Measurements from ENCODE around the gene ZC3H6. TPM values are rescaled to one million over a fixed set of nuclear protein-coding genes. Genes with fewer than 3 reads are reported as not detected.

The ZC3H6 gene, protein sequence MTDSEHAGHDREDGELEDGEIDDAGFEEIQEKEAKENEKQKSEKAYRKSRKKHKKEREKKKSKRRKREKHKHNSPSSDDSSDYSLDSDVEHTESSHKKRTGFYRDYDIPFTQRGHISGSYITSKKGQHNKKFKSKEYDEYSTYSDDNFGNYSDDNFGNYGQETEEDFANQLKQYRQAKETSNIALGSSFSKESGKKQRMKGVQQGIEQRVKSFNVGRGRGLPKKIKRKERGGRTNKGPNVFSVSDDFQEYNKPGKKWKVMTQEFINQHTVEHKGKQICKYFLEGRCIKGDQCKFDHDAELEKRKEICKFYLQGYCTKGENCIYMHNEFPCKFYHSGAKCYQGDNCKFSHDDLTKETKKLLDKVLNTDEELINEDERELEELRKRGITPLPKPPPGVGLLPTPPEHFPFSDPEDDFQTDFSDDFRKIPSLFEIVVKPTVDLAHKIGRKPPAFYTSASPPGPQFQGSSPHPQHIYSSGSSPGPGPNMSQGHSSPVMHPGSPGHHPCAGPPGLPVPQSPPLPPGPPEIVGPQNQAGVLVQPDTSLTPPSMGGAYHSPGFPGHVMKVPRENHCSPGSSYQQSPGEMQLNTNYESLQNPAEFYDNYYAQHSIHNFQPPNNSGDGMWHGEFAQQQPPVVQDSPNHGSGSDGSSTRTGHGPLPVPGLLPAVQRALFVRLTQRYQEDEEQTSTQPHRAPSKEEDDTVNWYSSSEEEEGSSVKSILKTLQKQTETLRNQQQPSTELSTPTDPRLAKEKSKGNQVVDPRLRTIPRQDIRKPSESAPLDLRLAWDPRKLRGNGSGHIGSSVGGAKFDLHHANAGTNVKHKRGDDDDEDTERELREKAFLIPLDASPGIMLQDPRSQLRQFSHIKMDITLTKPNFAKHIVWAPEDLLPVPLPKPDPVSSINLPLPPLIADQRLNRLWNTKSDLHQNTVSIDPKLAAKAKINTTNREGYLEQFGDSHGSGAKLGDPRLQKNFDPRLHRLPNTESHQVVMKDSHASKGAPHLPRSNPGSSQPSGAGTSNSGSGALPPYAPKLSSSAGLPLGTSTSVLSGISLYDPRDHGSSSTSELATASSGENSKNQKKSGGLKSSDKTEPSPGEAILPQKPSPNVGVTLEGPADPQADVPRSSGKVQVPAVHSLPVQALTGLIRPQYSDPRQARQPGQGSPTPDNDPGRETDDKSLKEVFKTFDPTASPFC
- 4.9 and 5.2 TPM in 2 replicates for total RNA-seq

DNA sequence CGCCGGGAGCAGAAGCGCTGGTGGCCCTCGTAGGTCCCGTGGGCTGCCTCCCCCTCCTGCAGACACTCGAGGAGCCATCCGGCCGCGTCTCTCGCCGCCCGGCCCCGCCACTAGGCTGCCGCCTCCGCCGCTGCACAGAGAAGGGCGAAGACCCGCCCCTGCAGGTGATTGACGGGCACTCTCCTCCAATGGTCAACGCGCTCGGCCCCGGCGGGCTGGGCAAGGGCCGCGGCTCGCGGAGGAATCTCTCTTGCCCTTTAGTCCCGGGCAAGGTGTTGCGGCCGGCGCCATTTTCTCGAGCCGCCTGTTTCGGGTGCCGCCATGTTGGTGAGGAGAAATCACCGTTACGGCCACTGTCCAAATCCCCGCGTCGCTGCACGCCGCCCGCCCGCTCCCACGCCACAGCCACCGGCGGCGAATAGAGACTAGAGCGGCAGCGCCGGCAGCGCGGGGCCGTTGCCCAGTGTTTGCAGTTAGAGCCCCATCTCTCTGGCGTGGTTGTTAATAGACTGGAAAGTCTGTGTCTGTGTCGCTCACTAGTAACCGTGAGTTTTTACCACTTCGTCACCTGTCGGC is at the start of gene ZC3H6:
TSS of gene ZC3H6 (plus strand) at position 287 of the 576 bp plus-strand sequence. CDS start 398 bp downstream, outside the sequence.

DNA sequence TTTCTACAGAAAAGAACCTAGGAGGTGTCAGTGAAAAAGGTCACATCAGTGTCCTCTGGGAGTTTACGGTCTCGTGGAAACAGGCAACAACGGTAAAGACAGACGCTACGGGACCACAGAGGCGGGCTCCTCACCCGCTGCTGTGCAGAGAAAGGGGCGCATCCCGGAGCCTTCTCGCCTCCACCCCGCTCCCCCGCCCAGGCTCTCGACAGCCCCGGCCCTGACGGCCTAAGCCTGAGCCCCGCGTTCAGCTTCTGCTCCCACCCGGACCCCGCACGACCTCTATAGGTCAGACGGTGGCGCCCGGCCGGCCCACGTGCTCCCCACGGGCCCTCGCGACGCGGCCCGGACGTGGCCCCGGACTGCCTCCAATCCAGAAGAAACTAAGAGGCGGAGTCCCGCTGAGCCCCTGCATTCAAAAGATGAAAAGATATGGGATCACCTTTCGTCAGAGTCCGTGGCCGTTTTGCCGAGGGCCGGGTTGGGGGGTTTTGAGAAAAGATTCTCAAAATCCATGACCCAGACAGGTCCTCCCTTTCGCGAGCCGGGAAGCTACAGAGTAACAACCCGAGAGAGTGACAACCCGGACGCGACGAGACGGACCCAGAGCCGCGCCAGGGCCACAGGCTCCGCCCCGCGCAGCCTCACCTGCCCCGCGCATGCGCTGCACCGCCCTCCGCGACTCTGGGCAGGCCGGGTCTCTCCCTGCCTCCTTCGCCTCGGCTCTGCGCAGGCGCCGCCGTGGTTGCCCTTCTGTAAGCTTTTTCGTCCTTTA is 20.7 kb upstream of the ZC3H6 start, which contains the start of gene ZC3H8:
TSS of gene ZC3H8 (minus strand) at position 577 of the 775 bp plus-strand sequence. CDS start at position 516, 61 bp downstream.

Small RNAs within 50 kb of the gene (small RNA-seq; reads per million reads assigned to genes)
- gene AC115115.1, result not detected

Other genes starting within 250 kb of the ZC3H6 start
- 33.5 and 34.4 TPM in 2 replicates for gene TMEM87B, start 220.3 kb upstream of the ZC3H6 start, total RNA-seq
- gene FBLN7, start 137.2 kb upstream of the ZC3H6 start, total RNA-seq, result 0.65 and 1.3 TPM in 2 replicates
- gene ZC3H8, start 20.6 kb upstream of the ZC3H6 start, total RNA-seq, result 3.9 and 8.3 TPM in 2 replicates
- 18.2 and 20.8 TPM in 2 replicates for gene RGPD8, start 158.0 kb downstream of the ZC3H6 start, total RNA-seq
- gene TTL, start 206.6 kb downstream of the ZC3H6 start, total RNA-seq, result 30.4 and 42.7 TPM in 2 replicates